RWPE1 (cell line): Measurements from ENCODE around the gene PIWIL1.

Experiments used
- CTCF ChIA-PET: fragments of 350-600 bp; sonication (Branson Sonifier 250); formaldehyde crosslinking; extraction: SDS; loops from one replicate; lab custom pipeline; 2021; lab: Yijun Ruan, JAX
- POLR2A ChIA-PET: fragments of 400-600 bp; formaldehyde crosslinking; extraction: SDS; loops from one replicate; lab custom pipeline; 2020; ENCODE audit warnings: antibody characterized with exemption; ENCODE audit not compliant: low non-redundant PET; lab: Yijun Ruan, JAX
- DNase-seq: peaks from one replicate; pipeline ENCODE4 v3.0.0; 2012; ENCODE audit warnings: low spot score
- H3K27ac ChIP-seq: fragments of 450-650 bp; 2 replicates; pipeline ENCODE4 v1.5.1; 2017
- TF ChIP-seq, protein P1 (sequence below): fragments of 450-650 bp; conservative IDR thresholded peaks from 2 replicates; pipeline ENCODE4 v1.5.1; 2017; ENCODE audit warnings: low read depth, mild to moderate bottlenecking

Gene PIWIL1

DNA sequence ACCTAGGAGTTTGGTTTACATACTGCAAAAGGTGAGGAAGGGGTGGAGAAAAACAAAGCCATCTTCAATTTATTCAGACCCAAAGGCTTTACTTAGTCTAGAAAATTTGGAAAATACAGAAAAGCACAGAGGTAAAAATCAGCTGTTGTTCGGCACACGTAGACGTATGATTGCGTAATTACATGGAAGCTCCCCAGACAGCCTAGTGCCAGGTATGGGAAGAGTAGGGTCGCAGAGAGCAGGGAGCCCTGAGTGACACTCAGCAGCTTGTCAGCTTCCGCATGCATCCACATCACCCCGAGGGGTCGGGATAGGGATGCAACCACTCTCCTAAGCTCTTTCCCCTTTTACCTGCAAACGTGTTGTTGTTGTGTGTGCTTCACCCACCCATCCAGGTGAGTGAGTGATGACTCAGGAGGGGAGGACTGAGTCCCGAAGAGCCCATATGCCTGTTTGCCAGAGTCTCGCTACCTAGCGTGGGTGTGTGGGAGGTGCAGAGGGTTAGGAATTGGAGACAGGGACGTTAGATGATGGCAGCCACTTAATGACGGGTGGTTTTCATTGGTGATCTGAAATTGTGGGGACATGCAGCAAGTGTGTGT is 20.1 kb downstream of the PIWIL1 start:
- ChIA-PET POLR2A (no interaction called here), CTCF (interaction anchor here (0.7 kb wide), 1 partner anchor 64 kb away, joined by 3 read pairs; no protein-coding TSS in a partner anchor)
- DNase-seq, result peak; percentile 38
- no peak overlapping the region for H3K27ac ChIP-seq
- TF ChIP-seq, protein P1, sequence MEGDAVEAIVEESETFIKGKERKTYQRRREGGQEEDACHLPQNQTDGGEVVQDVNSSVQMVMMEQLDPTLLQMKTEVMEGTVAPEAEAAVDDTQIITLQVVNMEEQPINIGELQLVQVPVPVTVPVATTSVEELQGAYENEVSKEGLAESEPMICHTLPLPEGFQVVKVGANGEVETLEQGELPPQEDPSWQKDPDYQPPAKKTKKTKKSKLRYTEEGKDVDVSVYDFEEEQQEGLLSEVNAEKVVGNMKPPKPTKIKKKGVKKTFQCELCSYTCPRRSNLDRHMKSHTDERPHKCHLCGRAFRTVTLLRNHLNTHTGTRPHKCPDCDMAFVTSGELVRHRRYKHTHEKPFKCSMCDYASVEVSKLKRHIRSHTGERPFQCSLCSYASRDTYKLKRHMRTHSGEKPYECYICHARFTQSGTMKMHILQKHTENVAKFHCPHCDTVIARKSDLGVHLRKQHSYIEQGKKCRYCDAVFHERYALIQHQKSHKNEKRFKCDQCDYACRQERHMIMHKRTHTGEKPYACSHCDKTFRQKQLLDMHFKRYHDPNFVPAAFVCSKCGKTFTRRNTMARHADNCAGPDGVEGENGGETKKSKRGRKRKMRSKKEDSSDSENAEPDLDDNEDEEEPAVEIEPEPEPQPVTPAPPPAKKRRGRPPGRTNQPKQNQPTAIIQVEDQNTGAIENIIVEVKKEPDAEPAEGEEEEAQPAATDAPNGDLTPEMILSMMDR, result no peak

DNA sequence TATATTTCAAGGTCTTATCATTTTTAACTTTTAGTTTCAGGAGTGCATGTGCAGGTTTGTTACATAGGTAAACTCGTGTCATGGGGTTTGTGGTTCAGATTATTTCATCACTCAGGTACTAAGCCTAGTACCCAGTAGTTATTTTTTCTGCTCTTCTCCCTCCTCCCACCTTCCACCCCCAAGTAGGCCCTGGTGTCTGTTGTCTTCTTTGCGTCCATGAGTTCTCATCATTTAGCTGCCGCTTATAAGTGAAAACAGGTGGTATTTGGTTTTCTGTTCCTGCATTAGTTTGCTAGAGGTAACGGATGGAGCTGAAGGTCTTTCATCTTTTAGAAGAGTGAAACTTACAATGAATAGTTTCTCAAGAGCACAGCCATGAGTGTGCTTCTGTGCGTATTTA is 24.4 kb downstream of the PIWIL1 start:
- no peak overlapping the region for H3K27ac ChIP-seq
- CTCF ChIA-PET, result no interaction called here
- TF ChIP-seq, protein P1, result no peak
- POLR2A ChIA-PET, result no interaction called here
- no peak for DNase-seq

DNA sequence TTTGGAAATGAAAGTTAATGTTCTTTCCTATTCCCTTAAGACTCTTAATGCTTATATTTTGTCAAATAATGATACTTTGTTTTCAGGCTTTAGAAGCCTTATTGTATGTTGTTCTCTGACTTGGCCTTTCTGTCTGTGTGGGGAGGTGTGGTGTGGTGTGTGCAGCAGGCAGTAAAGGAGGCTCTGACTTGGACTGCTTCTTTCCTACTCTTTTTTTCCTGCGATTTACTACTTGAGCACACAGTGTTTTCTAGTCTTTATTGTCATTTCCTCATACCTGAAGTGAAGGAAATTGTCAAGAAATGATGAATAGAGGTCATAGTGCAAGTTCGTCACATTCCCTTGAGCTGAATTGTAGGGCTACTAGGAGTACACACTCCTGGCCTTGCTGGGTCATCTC is 26.9 kb downstream of the PIWIL1 start:
- H3K27ac ChIP-seq, result no peak overlapping the region
- CTCF ChIA-PET, result no interaction called here
- no peak for DNase-seq
- TF ChIP-seq, protein P1, result no peak
- POLR2A ChIA-PET, result no interaction called here

DNA sequence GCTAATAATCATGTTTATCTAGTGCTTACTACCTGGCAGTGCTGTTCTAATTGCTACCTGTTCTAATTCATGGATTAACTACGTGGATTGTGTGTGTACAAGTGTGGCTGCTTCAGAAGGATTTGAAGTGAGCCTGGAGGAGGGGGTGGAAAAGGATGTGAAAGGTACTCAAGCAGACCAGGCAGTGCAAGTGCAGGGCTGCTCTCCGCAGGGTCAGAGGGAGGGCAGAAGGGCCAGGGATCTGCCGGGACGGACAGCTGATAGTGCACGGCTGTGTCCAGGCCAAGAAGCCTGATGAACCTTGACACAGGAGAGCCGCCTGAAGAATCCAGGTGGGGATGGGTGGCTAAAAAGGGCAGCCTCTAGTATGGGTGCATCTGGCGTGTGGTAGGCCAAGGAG is 28.5 kb downstream of the PIWIL1 start:
- TF ChIP-seq, protein P1, result no peak

DNA sequence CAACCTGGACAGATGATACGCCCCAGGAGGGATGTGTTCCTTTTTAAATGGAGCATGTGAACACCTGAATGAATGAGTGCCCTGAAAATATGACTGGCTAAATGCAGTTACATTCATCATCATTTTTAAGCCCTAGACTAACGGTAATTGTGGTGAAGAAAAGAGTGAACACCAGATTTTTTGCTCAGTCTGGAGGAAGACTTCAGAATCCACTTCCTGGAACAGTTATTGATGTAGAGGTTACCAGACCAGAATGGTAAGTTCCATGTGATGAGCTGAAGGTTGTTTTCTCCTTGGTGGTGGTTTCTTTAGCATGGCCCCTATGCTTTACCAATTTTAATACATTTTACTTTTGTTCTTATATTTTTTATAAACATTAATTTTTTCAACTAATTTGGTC is 29.3 kb downstream of the PIWIL1 start:
- CTCF ChIA-PET, result no interaction called here
- no peak overlapping the region for H3K27ac ChIP-seq
- POLR2A ChIA-PET, result no interaction called here
- no peak for DNase-seq
- TF ChIP-seq, protein P1, result no peak

More for the DNA sequence above, 28.5 kb downstream of the PIWIL1 start:
- POLR2A ChIA-PET, result no interaction called here
- H3K27ac ChIP-seq, result no peak overlapping the region
- DNase-seq, result no peak
- CTCF ChIA-PET, result no interaction called here

DNA sequence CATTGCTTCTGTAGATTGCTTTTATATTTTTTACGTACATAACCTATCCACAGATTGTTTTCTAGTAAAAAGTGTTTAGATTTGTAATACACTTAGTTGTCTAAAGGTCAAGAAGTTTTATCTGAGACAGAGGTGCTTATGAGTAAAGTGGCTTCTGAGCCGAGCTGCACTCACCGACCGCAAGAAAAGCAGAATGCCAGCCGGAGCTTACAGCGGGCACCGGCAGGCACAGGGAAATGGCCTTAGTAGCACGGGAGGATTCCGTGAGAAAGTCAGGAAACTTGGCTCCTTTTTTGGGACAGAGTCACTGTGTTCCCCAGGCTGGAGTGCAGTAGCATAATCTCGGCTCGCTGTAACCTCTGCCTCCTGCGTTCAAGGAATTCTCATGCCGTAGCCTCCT is 29.8 kb downstream of the PIWIL1 start:
- ChIA-PET CTCF (no interaction called here), POLR2A (no interaction called here)
- TF ChIP-seq, protein P1, result no peak

More for the DNA sequence above, 29.8 kb downstream of the PIWIL1 start:
- no peak for DNase-seq
- no peak overlapping the region for H3K27ac ChIP-seq
